HG03097 (cell line): Measurements from ENCODE around the gene CLNK.

Source experiments
- ATAC-seq: cut with Tn5 transposase; IDR thresholded peaks from one replicate; pipeline ENCODE4 v1.9.1; 2021; ENCODE audit not compliant: unreplicated experiment, low FRiP score

Gene CLNK

GRCh38 chr4:10664408-10664807 lies 20.2 kb downstream of the CLNK start:
- no peak for ATAC-seq

DNA sequence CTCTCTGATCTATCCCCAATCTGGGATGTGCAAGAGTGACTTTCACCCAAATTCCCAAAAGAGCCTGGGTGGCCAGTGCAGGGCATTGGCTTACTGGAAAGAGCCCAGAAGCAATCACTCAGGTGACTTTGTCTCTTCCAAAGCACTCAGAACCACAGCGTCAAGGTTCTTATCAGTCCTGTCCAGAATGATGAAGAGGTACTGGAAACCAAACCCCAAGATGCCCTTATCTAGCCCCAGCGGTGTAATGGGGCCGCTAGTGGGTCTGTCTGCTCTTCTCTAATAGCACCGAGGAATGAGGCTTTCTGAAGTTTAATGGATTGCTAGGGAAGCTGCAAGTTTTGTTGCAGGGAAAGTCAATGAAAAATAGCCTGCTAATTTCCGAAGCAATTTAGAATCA lies 21.6 kb downstream of the CLNK start:
- no peak for ATAC-seq

DNA sequence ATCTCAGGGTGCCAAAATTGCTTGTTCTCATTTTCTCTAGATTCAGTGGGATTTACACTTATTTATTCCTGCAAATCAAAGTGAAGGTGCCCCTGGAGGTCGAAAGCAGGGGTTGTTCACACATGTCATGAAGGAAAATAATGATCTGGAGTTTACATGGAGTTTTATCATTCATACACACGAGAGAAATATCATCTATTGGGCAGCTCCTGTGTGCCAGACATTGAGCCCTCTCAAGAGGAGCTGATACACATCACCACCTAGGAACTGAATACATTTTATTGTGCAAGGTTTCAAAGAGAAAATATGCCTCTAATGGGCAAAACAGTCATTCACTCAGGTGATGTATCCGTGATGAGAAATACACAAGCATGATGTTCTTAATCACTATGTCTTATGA lies 23.5 kb downstream of the CLNK start:
- no peak for ATAC-seq

DNA sequence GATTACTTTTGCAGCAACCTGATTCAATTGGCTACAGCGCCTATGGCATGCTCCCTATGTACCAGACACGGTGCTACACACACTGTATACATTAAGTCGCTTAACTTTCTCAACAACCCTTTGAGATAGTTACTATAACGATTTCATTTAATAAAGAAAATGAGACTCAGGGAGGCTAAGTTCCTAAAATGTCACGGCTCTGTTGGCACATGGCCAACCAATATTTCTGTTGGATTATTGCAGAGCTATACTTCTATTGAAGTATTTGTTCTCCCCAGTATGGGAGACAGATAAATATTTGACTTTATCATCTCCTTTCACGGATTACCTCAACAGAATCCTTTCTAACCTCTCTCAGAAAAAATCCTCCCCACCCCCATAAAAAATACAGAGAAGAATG lies 25.3 kb downstream of the CLNK start:
- ATAC-seq: no peak

- no peak for ATAC-seq
These were observed 27.6 kb downstream of the CLNK start for GRCh38 chr4:10656988-10657387.

DNA sequence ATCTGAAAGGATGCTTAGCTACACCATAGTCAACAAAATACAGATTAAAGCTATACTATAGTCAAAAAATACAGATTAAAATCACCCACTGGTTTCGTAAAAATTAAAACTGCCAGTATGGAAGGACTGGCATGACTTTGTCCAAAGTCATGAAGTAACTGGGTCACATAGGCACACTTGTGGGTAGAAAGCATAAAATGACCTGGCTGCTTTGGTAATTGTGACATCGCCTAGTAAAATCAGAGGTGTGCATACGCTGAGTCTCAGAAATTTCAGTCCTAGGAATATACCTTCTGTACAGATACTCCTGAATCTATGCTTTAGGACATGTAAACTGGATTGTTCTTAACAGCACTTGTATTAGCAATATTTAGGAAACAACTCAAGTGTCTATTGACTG lies 28.1 kb downstream of the CLNK start:
- ATAC-seq: no peak

GRCh38 chr4:10655968-10656367 lies 28.6 kb downstream of the CLNK start:
- ATAC-seq: no peak

DNA sequence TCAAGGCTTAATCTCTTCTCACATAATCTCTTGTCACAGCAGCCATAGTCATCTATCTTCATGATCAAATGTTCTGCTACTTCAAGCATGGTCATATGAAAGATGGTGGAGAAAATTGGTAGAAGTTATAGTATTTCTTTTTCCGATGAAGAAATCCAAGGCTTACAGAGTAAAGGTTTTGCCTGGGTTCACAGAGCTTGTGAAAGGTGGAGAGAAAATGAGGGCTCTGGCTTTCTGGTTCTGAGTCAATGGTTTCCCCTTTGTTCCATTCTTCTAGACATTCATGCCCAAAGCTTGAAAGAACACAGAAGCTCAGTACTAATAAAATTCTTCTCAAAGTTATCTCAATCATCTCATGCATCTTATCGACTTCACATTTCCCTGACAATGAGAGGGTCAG lies 36.1 kb downstream of the CLNK start:
- ATAC-seq: no peak

DNA sequence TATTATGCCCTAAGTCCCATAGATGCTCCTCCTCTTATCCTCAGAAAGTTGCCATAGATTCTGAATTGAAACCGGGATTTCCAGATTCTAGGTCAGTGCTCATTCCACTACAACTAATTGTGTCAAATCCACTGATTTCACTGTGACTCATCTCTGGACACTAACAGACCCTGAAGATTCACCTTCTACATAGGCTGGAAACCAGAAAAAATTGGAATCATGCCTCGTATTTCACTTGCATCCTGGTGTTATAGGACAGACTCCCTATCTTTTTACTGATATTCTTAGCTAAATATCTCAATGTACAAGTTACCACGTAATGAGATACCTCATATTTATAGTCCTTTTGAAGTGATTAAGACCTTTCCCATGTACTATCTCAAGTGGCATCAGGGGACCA lies 36.7 kb downstream of the CLNK start:
- ATAC-seq: no peak

- ATAC-seq: no peak
These were observed 40.8 kb downstream of the CLNK start for GRCh38 chr4:10643600-10644425.

GRCh38 chr4:10640561-10641201 lies 43.9 kb downstream of the CLNK start:
- ATAC-seq: no peak

- ATAC-seq: no peak
These were observed 44.9 kb downstream of the CLNK start for GRCh38 chr4:10639664-10640063.

- ATAC-seq: no peak
These were observed 45.5 kb downstream of the CLNK start for GRCh38 chr4:10639100-10639499.

GRCh38 chr4:10635091-10635490 lies 49.5 kb downstream of the CLNK start:
- ATAC-seq: no peak

DNA sequence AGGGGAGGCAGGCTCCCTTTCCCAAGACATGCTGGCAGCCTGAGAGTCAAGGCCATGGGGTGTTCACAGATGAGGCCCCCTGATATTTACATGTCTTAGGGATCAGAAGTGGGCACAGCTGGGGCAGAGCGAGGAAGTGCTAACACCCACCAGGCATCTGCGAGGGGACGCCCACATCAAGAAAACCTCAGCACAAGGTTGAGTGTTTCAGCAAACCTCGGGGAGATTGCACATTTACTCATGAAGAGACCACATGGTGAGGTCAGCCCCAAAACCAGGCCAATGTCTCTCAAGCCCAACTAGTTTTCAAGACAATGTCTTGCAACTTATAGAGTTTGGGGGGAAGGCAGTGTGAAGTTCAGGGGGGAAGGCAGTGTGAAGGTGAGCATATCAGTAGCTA lies 55.2 kb downstream of the CLNK start:
- ATAC-seq: peak; percentile 52

- ATAC-seq: no peak
These were observed 59.4 kb downstream of the CLNK start for GRCh38 chr4:10625131-10625530.

GRCh38 chr4:10623862-10624261 lies 60.7 kb downstream of the CLNK start:
- no peak for ATAC-seq

DNA sequence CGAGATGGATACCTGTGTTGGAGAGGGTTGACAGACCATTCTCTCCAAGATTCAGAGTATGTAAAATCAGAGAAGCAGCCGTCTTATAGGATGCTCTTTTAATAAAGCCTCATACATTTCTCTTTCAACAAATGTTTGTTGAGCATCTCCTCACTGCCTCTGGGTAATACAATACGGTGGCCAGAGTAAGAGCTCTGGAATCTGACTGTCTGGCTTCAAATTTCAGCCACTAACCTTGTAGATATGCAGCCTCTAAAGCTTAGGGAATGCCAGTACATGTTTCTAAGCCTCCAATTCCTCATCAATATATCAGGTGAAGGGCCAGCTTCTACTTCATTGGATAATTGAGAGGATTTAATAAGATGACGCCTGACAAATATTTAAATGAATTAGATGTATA lies 61.3 kb downstream of the CLNK start:
- ATAC-seq: no peak

- ATAC-seq: no peak
These were observed 61.8 kb downstream of the CLNK start for GRCh38 chr4:10622728-10623127.

GRCh38 chr4:10620935-10621488 lies 63.6 kb downstream of the CLNK start:
- no peak for ATAC-seq

DNA sequence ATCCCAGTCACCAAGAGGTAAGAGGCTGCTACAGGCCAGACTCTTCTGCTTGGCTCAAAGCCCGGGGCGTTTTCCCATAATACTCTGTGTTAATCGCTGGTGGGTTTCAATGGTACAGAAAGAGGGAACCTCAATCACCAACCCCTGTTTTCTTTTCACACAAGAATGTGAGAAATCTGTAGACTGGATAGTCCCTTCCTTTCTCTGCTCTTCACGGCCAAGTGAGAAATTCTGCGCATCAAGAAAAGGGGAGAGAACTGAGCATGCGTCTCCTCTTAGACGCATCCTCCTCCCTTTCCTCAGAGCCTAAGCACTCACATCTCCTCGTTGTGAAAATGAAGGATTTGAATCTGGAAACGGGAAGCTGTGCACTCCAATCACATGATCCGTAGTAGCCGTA lies 64.7 kb downstream of the CLNK start:
- ATAC-seq: no peak

GRCh38 chr4:10619220-10619619 lies 65.3 kb downstream of the CLNK start:
- ATAC-seq: no peak
